HG03064 (cell line): ENCODE results near the gene RNPEPL1.
"Not testable (repeated sequence)": the region's sequence is repeated elsewhere in the genome, so short reads cannot be mapped to it uniquely, and the experiment has no call there.

Experiments used
- ATAC-seq: cut with Tn5 transposase; IDR thresholded peaks from one replicate; pipeline ENCODE4 v1.9.1; 2021; ENCODE audit warnings: low read depth; ENCODE audit not compliant: unreplicated experiment

Gene RNPEPL1

DNA sequence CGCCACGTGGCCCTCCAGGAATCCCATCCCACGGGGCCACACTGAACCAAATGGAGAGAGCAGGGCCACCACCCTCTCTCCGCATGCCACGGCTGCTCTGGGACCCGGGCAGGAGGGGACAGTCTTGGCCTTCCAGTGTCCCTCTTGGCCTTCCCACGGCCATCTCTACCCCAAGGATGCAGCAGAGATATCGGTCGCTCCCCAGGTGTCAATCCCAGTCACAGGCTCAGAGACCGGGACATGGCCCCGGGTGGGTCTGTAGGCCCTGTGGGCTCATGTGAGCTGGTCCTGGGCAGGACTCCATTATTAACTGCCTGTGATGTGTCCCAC lies 33.5 kb downstream of the RNPEPL1 start:
- ATAC-seq = no peak

DNA sequence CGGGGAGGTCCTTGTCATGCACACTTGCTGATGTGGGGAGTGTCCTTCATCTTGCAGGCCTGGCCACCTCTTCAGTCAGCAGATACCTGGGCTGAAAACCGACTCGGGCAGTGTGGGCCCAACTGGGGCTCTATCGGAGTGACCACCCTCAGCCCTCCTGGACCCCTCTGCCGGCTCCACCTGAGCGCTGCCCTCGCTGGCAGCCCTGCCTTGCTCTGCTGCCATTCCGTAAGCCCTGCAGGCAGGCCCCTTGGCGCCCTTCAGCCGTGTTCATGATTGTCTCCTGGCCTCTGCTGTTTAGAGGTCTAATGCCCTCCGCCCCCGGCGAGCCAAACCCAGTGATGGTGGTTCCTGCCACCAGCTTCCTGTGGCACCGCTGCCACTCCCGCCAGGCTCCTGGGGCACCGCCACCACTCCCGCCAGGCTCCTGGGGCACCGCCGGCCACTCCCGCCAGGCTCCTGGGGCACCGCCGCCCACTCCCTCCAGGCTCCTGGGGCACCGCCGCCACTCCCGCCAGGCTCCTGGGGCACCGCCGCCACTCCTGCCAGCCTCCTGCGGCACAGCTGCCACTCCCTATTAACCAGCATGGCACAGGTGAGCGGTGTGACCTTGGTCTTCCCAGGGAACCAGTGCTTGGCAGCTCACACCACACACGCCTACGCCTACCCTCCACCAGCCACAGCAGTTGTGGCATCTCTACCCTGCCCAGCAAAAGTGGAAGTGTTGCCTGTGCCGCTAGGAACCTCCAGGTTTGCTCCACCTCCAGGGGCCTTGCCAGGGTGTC lies 34.2 kb downstream of the RNPEPL1 start:
- ATAC-seq = no peak

DNA sequence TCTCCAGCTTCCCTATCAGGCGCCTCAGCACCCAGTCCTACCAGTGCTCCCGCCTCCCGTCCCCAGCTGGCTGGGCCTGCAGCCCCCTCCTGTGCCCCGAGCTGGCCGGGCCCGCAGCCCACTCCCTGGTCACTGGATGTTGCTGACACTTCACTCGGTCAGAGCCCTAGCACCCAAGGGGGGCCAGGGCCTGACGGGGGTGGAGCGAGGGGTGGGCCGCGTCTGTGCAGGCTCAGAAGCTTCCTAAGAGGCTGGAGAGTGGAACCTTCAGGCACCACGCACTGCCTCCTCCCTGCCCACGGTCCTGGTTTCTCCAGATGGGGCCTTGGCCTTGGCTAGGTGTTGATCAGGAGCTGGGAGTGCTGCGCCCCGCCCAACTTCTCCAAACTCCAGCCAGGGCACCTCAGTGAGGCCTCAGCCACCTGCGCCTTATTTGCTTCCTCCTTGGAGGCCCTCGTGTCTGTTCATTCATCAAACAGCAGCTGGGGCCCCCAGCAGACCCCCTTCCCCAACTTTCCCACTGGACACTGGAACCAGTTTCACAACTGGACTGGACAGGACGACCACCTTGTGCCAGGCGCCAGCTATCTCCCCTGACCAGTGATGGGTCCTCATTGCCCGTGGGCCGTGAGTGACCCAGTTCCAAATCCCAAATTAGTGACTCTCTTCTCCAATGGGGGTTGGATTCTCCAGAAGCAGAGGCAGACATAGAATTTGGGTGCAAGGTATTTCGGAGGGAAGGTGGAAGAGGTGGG lies 35.0 kb downstream of the RNPEPL1 start:
- ATAC-seq = no peak

- no peak for ATAC-seq
These were observed 35.6 kb downstream of the RNPEPL1 start for GRCh38 chr2:240603846-240604245.

DNA sequence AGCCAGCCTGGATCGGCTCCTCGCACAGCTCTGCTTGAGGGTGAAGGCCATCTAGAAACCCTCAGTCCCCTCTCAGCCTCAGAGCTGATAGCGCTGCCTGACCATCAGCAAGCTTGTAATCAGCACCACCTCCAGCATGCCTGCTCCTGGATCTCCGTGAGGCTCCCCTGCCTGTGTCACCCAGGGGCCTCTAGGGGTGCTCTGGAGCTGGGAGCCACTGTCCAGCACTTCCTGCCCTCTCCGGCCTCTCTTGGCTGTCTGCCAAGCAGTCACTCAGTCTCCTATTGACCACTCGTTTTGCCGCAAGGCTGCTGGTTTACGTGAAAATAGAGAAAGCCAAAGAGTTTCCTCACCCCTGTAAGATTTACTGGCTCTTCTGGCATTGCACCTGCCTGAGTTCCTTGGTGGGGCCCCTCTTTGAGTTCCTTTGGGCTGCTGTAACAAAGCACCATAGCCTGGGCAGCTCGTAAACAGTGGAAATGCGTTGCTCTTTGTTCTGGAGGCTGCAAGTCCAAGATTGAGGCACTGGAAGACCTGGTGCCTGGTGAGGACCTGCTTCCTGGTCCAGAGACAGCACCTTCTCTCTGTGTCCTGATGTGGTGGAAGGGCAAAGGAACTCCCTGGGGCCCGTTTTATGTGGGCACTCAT lies 36.1 kb downstream of the RNPEPL1 start:
- ATAC-seq = no peak

DNA sequence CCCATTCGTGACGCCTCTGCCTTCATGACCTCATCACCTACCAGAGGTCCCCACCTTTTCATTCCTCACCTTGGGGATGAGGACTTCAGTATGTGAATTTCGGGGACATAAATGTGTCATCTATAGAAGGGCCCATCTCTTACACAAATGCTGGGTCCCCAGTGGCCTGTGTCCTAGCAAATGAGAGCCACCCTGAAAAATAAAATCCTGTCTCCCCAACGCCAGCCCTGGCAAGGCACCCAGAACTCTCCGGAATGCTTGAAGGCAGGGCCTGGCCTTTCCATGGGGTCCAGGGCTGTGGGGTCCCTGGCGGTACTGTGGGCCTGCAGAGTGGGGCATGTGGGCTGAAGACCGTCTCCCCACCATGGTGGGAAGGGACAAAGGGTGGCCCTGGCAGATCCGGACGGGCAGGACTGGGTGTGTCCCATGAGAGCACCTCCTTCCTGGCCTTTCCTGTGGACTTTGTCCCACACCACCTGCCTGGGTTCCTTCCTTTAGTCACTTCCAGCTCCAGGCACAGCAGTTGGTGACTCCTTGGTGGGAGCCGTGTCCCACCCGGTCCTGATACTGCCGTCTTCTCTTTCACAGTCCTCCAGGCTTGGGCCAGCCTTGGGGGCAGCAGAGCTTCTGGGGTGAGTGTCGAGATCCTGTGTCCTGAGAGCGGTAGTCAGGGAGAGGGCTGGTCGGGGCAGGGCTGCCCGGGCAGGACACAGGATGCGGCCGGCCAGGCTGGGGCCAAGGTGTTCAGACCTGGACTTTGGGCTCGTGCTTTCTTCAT lies 36.8 kb downstream of the RNPEPL1 start:
- no peak for ATAC-seq

DNA sequence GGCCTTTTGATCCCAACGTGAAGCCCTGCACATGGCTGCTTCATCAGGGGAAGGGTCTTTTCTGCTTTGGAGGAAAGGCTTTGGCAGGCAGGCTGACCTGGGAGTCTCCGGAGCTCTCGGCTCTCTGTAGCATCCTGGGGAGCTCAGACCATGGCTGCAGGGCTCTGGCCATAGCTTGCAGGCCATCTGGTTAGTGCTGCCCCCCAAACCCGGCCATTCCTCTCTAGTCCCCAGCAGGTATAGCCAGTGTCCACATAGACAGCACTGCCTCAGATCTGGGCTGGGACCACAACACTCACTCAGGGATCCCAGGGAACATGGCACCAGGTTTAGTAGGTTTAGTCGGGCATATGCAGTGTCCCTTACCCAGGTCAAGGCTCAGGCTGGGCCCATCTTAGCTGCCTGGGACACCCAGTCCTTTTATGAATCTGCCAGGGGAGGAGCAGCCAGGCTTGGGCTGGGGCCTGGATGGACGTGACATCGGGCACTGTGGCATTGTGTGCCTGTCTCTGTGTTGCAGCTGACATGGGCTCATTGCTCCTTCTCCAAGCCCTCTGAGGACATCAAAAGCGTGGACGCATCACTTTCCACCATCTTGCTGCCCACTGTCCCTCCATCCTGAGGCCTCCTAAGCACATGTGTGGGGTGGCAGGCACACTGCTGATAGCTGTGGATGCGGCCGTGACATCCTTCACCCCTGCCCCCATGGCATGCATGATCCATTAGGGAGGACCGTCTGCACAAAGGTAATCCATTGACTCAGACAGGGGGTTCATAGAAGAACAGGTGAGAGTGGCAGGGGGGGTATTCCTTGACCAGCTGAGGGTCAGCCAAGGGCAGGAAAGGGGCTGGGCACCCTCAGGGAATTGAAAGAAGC lies 37.8 kb downstream of the RNPEPL1 start:
- no peak for ATAC-seq

DNA sequence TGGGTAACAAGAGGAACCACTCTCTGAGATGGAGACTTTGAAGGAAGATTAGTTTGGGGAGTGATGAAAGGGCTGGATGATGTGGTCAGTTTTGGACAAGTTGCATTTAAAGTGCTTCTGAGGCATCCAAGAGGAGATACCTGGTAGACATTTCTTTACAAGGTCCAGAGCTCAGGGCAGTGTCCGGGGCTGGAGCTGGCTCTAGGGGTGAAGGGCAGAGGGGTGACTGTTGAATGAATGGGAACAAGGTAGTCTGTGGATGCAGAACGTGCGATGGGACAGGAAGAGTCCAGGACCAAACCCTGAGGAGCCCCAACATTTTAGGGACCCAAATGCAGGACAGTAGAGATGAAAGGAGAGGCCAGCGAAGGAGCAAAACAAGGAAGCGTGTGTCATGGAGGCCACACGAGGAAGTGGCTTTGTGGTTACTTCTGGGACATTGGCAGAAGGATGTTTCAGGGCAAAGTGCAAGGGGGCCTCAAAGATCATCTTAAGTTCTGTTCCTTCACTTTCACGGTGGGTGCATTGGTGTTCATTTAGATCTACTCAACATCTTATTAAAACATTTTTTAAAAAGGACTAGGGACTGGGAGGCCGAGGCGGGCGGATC lies 43.4 kb downstream of the RNPEPL1 start:
- no peak for ATAC-seq

GRCh38 chr2:240613781-240614180 lies 45.5 kb downstream of the RNPEPL1 start:
- ATAC-seq = no peak

DNA sequence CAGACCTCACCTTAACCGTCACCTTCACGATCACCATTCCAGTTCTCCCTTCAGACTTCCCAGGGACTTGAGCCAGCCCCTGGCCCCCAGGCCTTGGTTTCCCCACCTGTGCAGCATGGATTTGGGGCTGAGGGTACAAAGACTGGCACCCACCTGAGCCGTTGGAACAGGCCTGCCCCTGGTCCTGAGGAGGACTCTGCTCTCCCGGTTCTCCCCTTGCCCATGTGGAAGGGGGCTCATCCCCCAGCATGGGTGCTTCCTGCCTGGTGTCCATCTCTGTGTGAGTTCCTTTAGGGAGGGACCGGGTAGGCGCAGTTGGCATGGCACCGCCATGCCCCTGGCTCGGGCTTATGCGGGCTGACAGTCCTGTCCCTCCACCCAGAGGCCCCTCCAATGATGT lies 46.1 kb downstream of the RNPEPL1 start:
- ATAC-seq = no peak

DNA sequence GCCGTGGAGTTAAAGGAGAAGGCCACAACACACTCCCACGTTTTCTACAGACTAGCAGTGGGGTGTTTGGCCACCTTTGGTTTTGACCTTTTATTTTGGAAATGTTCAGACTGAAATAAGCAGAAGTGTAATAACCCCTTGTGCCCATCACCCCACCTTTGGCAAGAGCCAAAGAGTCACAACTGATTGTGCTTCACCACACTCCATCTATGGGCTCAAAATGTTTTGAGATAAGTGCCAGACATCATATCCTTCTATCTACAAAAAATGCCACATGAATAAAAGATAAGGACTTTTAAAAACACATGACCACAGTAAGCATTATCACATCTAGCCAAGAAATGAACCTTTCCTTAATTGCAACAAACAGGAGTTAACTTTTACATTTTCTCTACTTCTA lies 47.1 kb downstream of the RNPEPL1 start:
- ATAC-seq = no peak

DNA sequence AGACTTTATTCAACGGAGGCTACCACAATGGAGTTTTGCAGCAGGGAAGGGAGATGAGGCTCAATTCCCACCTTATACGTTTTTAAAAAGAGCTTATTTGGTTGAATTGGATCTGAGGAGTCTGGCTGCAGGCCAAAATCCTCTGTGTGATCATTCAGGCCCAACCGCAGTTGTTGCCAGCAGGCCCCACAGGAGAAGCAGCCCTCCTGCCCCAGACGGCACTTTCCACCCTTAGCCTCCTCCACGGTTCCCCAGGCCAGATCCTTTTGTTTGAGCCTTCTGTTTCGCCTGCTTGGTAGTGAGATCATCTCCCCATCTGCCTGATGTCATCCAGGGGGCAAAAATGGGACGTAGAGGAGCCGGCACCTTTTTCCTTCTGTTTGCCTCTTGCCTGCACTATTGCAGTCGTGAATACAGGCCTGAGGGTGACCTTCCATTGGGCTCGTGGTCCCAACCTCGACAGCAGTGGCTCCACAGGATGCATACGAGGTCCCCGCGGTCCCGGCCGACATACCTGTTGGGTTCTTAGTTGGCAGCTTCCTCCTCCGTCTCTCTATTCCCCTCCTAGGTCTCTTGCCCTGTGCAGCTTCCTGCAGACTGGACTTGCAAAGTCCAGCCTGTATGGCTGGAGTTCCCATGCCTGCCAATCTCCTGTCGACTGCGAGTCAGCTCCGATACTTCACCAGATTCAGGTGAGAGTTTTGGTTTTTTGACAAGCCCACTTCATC lies 47.7 kb downstream of the RNPEPL1 start:
- ATAC-seq = no peak

DNA sequence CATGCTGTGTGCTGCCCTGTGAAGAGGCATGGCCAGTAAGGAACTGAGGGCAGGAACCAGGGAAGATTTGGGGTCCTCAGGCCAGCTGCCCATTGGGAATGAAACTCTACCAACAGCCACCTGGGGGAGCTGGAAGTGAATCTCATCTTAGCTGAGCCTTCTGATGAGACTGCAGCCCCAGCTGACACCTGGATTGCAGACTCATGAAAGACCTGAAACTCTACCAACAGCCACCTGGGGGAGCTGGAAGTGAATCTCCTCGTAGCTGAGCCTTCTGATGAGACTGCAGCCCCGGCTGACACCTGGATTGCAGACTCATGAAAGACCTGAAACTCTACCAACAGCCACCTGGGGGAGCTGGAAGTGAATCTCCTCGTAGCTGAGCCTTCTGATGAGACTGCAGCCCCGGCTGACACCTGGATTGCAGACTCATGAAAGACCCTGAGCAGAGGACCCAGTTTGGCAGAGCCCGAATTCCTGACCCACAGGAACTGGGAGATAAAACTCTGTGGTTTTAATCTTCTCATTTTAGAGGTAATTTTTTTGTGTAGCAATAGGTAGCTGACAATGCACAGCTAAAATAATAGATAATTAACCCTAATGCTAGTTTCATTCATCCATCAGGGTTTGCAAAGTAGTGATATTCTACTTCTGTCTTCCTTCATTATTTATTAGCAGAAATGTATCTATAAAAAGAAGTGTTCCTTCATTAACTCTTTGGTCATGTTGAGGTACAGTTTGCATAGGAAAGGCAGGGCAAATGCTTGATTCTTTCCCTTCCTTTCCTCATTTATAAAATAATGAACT lies 48.8 kb downstream of the RNPEPL1 start:
- ATAC-seq = not testable (repeated sequence)

GRCh38 chr2:240618776-240619175 lies 50.5 kb downstream of the RNPEPL1 start:
- no peak for ATAC-seq

DNA sequence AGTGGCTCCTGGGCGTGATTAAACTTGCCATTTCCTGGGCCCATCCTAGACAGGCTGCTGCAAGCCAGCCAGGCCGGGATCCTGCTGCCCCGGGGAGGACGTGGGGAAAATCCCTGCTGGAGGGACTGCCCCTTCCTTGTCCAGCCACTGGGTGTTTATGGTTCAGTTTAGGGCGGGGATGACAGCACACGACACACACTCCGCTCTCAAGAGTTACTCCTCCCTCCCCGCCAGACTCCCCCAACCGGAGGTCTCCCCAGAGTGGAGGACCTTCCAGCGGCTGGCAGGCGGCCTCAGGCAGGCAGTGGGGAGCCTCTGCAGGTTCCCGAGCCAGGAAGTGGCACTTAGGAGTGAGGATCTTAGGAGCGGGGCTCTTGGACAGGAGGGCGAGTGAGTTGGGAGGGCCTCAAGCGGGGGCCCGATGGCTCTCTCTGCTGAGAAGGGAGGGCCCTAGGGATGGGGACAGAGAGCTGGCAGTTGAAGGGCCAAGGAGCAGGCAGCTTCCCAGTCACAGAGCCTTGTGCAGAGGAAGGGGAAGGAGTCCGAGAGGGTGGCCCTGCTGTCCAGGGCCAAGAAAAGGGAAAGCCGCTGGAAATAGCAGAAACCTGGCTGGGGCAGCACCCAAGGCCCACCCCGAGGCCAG lies 51.3 kb downstream of the RNPEPL1 start:
- ATAC-seq = no peak

DNA sequence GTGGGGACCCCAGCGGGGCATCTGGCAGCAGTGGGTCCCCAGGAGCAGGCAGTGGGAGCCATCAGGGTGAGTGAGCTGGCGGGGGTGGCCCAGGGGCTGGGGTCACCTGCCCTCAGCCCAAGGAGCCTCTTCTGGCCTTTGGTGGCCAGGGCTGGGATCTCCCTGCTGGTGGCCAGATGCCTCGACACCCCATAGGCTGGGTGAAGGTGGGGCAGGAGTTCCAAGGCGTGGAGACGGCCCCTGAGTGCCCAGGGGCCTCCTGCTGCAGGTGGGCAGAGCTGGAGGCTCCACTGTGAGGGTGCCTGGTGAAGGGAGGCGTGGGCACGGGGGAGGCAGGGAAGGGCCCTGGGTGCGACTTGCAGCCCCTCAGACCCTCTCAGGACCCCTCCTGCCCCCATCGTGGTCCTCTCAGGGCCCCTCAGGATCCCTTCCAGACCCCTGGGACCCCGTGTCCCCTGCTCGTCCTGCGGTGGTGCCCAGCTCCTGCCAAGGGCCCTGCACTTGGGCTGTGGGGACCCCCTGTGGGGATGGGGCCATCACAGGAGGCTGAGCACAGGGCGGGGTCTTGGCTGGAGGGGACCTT lies 52.0 kb downstream of the RNPEPL1 start:
- no peak for ATAC-seq

DNA sequence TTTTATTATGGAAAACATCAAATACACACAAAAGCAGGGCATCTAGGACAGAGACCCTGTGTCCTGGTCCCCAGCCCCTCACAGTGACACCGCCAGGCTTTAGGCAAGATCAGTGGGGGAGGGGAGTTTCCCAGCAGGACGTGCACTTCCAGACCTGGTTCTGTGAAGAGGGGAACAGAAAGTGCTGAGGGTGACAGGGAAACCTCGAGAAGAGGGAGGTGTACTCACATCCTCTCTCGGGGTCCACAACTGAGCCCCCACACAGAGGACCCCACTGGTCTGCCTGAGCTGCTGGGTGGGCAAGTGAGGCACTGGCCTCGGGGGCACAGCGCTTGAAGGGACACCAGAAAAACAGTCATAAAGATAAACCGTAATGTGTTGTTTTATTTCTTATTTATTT lies 52.6 kb downstream of the RNPEPL1 start:
- no peak for ATAC-seq
